Lower leg skin (tissue), 4 donors: ENCODE measurements around the gene CHST15. TPM values are rescaled to one million over a fixed set of nuclear protein-coding genes. Genes with fewer than 3 reads are reported as not detected.

Experiments
- DNase-seq, 2 donors: peaks; one replicate each; pipeline ENCODE4 v3.0.0-alpha.2; 2019; ENCODE audit warnings: low spot score in 2 of 2
- H3K4me3 ChIP-seq: fragments of 200-600 bp; sonication (generic); 2 replicates; pipeline ENCODE4 v1.5.1; 2017; ENCODE audit warnings: mild to moderate bottlenecking, low read depth; ENCODE audit not compliant: poor library complexity, severe bottlenecking
- CTCF ChIP-seq, 3 donors: fragments of 450-650 bp; IDR thresholded peaks; one replicate each; pipeline ENCODE4 v1.5.1; 2016; ENCODE audit warnings: antibody characterized with exemption in 3 of 3, mild to moderate bottlenecking in 3 of 3, moderate library complexity in 2 of 3
- POLR2A ChIP-seq, 2 donors: fragments of 450-650 bp; IDR thresholded peaks; one replicate each; pipeline ENCODE4 v1.6.1; 2016 to 2017; ENCODE audit warnings: antibody characterized with exemption in 2 of 2, mild to moderate bottlenecking in 1 of 2, moderate library complexity in 1 of 2
- WGBS, 2 donors: methylation state at CpG; one replicate each; pipeline ENCODE4 v1.1.5; 2018; 5-methylcytosine and 5-hydroxymethylcytosine counted together
- intact Hi-C: fragments of 100-400 bp; cut with DNase I; formaldehyde crosslinking; loops from one replicate; pipeline ENCODE4 v1.15.0; 2023; ENCODE audit warnings: low total_unique reads
- total RNA-seq, 4 donors: library from RNA; depleted of rRNA; stranded (reverse); fragments of >200 nt; gene quantifications; one replicate each; pipeline ENCODE4 v1.1.0, GENCODE V29; 2016

The CHST15 gene
- total RNA-seq, 4 donors from 2014 or later: 17.6 to 29.8 (median 19.4) TPM

GRCh38 chr10:123999261-123999660 is 94.1 kb downstream of the CHST15 start:
- DNase-seq: peak in 1 of 2 donors; percentile 57
- H3K4me3 ChIP-seq: no peak overlapping the region
- intact Hi-C loops: no loop called here
- WGBS, 2 donors: 80 to 88% methylated on average over 5 of the region's 5 CpGs
- no peak for TF ChIP-seq POLR2A (IDR thresholded peaks at IDR 0.05)
- no peak for TF ChIP-seq CTCF (IDR thresholded peaks at IDR 0.05)

GRCh38 chr10:123998197-123999141 is 94.9 kb downstream of the CHST15 start:
- intact Hi-C loops: no loop called here
- no peak overlapping the region for H3K4me3 ChIP-seq
- TF ChIP-seq POLR2A (IDR thresholded peaks at IDR 0.05): no peak
- TF ChIP-seq CTCF (IDR thresholded peaks at IDR 0.05): no peak
- 88 to 89% methylated on average over 11 of the region's 11 CpGs for WGBS, 2 donors
- DNase-seq: peak in 1 of 2 donors; percentile 63

- H3K4me3 ChIP-seq: no peak overlapping the region
- intact Hi-C loops: no loop called here
- TF ChIP-seq CTCF (IDR thresholded peaks at IDR 0.05) (no peak), POLR2A (IDR thresholded peaks at IDR 0.05) (no peak)
- WGBS, 2 donors: 42 to 59% methylated on average over 7 of the region's 7 CpGs
- DNase-seq: peak in 1 of 2 donors; percentile 87
These were observed 95.8 kb downstream of the CHST15 start for GRCh38 chr10:123997486-123998196.

GRCh38 chr10:123997013-123997412 is 96.4 kb downstream of the CHST15 start:
- 84 to 87% methylated on average over 6 of the region's 6 CpGs for WGBS, 2 donors
- intact Hi-C loops: no loop called here
- TF ChIP-seq POLR2A (IDR thresholded peaks at IDR 0.05): no peak
- TF ChIP-seq CTCF (IDR thresholded peaks at IDR 0.05): no peak

GRCh38 chr10:123996302-123996701 is 97.1 kb downstream of the CHST15 start:
- DNase-seq: no peak
- no peak for TF ChIP-seq POLR2A (IDR thresholded peaks at IDR 0.05)
- TF ChIP-seq CTCF (IDR thresholded peaks at IDR 0.05): no peak
- WGBS, 2 donors: 67% methylated on average over 7 of the region's 7 CpGs
- no peak overlapping the region for H3K4me3 ChIP-seq
- intact Hi-C loops: no loop called here

More at GRCh38 chr10:123997013-123997412, 96.4 kb downstream of the CHST15 start:
- no peak overlapping the region for H3K4me3 ChIP-seq
- no peak for DNase-seq
